Activated T-helper 17 cell treated with anti-CD3 and anti-CD28 coated beads, Interleukin-2, amount 50 U/mL, for 72 hours (primary cell): Measurements from ENCODE around the gene CHORDC1. TPM values are rescaled to one million over a fixed set of nuclear protein-coding genes. Genes with fewer than 3 reads are reported as not detected.
"Not testable (repeated sequence)": the region's sequence is repeated elsewhere in the genome, so short reads cannot be mapped to it uniquely, and the experiment has no call there.

Experiments
- ATAC-seq: fragments of 150-1000 bp; cut with Tn5 transposase; replicated peaks from 2 replicates; pipeline ENCODE4 v1.10.0; 2021; ENCODE audit warnings: mild to moderate bottlenecking, moderate library complexity
- H3K27ac Mint-ChIP-seq: one replicate; pipeline ENCODE4 v1.8.0; 2022; ENCODE audit warnings: mixed read lengths
- H3K27me3 Mint-ChIP-seq: one replicate; pipeline ENCODE4 v1.8.0; 2022; ENCODE audit warnings: mixed read lengths
- H3K36me3 Mint-ChIP-seq: one replicate; pipeline ENCODE4 v1.8.0; 2022; ENCODE audit warnings: low read depth, mild to moderate bottlenecking, mixed read lengths
- H3K4me1 Mint-ChIP-seq: one replicate; pipeline ENCODE4 v1.8.0; 2022; ENCODE audit warnings: mixed read lengths
- H3K4me3 Mint-ChIP-seq: one replicate; pipeline ENCODE4 v1.8.0; 2022; ENCODE audit warnings: mild to moderate bottlenecking, mixed read lengths
- H3K9me3 Mint-ChIP-seq: one replicate; pipeline ENCODE4 v1.8.0; 2022; ENCODE audit warnings: mixed read lengths
- total RNA-seq, 2 donors: library from RNA; stranded (reverse); gene quantifications; one replicate each; pipeline ENCODE4 v1.2.3, GENCODE V29; 2022

Gene CHORDC1
- total RNA-seq, 2 donors from 2014 or later = 42.9 to 110 TPM

DNA sequence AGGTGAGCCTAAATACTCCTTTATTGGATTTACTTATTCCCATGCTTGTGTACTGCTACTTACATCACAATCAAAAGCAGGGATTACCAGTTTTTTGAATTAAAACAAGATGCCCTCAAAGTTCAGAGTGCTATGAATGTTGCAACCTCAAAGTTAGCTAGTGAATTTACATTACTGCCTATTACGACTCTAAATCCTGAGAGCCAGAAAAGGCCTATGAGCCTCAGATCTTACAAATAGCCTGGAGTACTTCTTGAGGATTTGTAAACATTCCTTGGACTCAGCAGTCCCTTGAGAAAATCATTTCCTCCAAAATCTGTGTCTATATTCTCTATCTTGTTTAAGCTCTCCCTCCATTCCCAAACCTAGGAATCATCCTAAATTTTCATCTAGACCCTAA, 25.5 kb downstream of the CHORDC1 start:
- Mint-ChIP-seq H3K36me3 (peaks cover 68% of the 10 kb centered on the region), H3K27me3 (no peaks in the 10 kb centered on the region), H3K9me3 (no peaks in the 10 kb centered on the region), H3K4me1 (no peaks in the 10 kb centered on the region), H3K4me3 (no peak overlapping the region), H3K27ac (no peak overlapping the region)
- no peak for ATAC-seq

- Mint-ChIP-seq H3K36me3 (peaks cover 38% of the 10 kb centered on the region), H3K27me3 (no peaks in the 10 kb centered on the region), H3K9me3 (no peaks in the 10 kb centered on the region), H3K4me1 (no peaks in the 10 kb centered on the region), H3K4me3 (no peak overlapping the region), H3K27ac (no peak overlapping the region)
- no peak for ATAC-seq
Observed at GRCh38 chr11:90192869-90193582, 29.8 kb downstream of the CHORDC1 start.

- H3K4me1 Mint-ChIP-seq = no peaks in the 10 kb centered on the region
- no peaks in the 10 kb centered on the region for H3K27me3 Mint-ChIP-seq
Observed at GRCh38 chr11:90189011-90189410, 33.8 kb downstream of the CHORDC1 start.

DNA sequence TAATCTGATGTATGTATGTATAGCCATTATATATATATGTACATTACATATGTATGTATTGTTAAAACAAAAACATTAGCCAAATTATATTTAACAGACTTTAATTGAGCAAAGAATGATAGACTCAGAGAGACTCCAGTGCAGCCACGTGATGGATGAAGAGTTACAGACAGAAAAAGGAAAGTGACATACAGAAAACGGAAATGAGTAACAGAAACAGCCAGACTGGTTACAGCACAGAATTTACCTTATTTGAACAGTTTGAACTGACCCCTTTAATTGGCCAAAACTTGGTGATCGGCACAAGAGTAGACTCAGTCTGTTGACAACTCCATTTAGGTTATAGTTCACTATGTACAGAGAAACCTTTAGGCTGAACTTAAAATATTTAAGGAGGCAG, 35.0 kb downstream of the CHORDC1 start:
- Mint-ChIP-seq H3K9me3 (peaks cover 4% of the 10 kb centered on the region), H3K27ac (no peak overlapping the region), H3K27me3 (no peaks in the 10 kb centered on the region), H3K36me3 (peaks cover 9% of the 10 kb centered on the region), H3K4me1 (no peaks in the 10 kb centered on the region), H3K4me3 (no peak overlapping the region)
- no peak for ATAC-seq

More at GRCh38 chr11:90189011-90189410, 33.8 kb downstream of the CHORDC1 start:
- no peak for ATAC-seq
- H3K36me3 Mint-ChIP-seq = peaks cover 9% of the 10 kb centered on the region
- no peak overlapping the region for H3K27ac Mint-ChIP-seq
- H3K9me3 Mint-ChIP-seq = peaks cover 4% of the 10 kb centered on the region
- H3K4me3 Mint-ChIP-seq = no peak overlapping the region

DNA sequence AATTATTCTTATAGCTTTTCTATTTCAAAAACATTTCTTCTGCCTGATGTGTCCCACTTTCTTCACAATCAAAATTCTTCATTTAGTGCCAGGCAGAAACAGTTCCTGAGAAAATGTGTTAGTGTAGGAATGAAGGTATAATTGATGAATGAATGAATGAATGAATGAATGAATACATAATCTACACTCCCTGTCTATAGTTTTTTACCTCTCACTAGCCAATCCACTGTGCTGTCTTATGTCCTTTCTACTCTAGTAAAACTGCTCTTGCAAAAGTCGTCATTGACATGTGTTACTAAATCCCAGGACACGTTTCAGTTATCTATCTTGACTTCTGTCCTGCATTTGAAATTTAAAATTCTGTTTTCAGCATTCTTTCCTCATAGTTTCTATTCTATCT, 42.9 kb downstream of the CHORDC1 start:
- no peaks in the 10 kb centered on the region for H3K27me3 Mint-ChIP-seq
- no peak overlapping the region for H3K4me3 Mint-ChIP-seq

GRCh38 chr11:90178751-90179150, 44.1 kb downstream of the CHORDC1 start:
- no peak for ATAC-seq
- no peak overlapping the region for H3K4me3 Mint-ChIP-seq
- no peaks in the 10 kb centered on the region for H3K27me3 Mint-ChIP-seq
- H3K27ac Mint-ChIP-seq = no peak overlapping the region
- no peaks in the 10 kb centered on the region for H3K9me3 Mint-ChIP-seq
- H3K36me3 Mint-ChIP-seq = no peaks in the 10 kb centered on the region
- no peaks in the 10 kb centered on the region for H3K4me1 Mint-ChIP-seq

More for the DNA sequence above, 42.9 kb downstream of the CHORDC1 start:
- Mint-ChIP-seq H3K36me3 (no peaks in the 10 kb centered on the region), H3K4me1 (no peaks in the 10 kb centered on the region), H3K9me3 (no peaks in the 10 kb centered on the region), H3K27ac (no peak overlapping the region)
- no peak for ATAC-seq

- H3K27ac Mint-ChIP-seq = no peak overlapping the region
- no peaks in the 10 kb centered on the region for H3K4me1 Mint-ChIP-seq
- ATAC-seq = no peak
- no peak overlapping the region for H3K4me3 Mint-ChIP-seq
- H3K27me3 Mint-ChIP-seq = peaks cover 8% of the 10 kb centered on the region
- no peaks in the 10 kb centered on the region for H3K36me3 Mint-ChIP-seq
- H3K9me3 Mint-ChIP-seq = no peaks in the 10 kb centered on the region
Observed at GRCh38 chr11:90176069-90176468, 46.8 kb downstream of the CHORDC1 start.

GRCh38 chr11:90171359-90171758, 51.5 kb downstream of the CHORDC1 start:
- no peak overlapping the region for H3K27ac Mint-ChIP-seq
- H3K4me1 Mint-ChIP-seq = no peaks in the 10 kb centered on the region
- H3K9me3 Mint-ChIP-seq = no peaks in the 10 kb centered on the region
- H3K27me3 Mint-ChIP-seq = peaks cover 13% of the 10 kb centered on the region
- no peak overlapping the region for H3K4me3 Mint-ChIP-seq
- H3K36me3 Mint-ChIP-seq = no peaks in the 10 kb centered on the region
- no peak for ATAC-seq

GRCh38 chr11:90168571-90168970, 54.3 kb downstream of the CHORDC1 start:
- no peak overlapping the region for H3K27ac Mint-ChIP-seq
- no peak for ATAC-seq
- no peaks in the 10 kb centered on the region for H3K36me3 Mint-ChIP-seq
- H3K4me1 Mint-ChIP-seq = no peaks in the 10 kb centered on the region
- H3K4me3 Mint-ChIP-seq = no peak overlapping the region
- no peaks in the 10 kb centered on the region for H3K9me3 Mint-ChIP-seq
- H3K27me3 Mint-ChIP-seq = peaks cover 16% of the 10 kb centered on the region

GRCh38 chr11:90167704-90168103, 55.1 kb downstream of the CHORDC1 start:
- ATAC-seq, H3K36me3 Mint-ChIP-seq, H3K4me3 Mint-ChIP-seq, H3K27ac Mint-ChIP-seq, H3K4me1 Mint-ChIP-seq, H3K9me3 Mint-ChIP-seq: not testable (repeated sequence)
- H3K27me3 Mint-ChIP-seq = peaks cover 16% of the 10 kb centered on the region

GRCh38 chr11:90166982-90167573, 55.8 kb downstream of the CHORDC1 start:
- not testable (repeated sequence) for H3K4me3 Mint-ChIP-seq, H3K27ac Mint-ChIP-seq, H3K36me3 Mint-ChIP-seq, H3K9me3 Mint-ChIP-seq, H3K4me1 Mint-ChIP-seq, ATAC-seq
- peaks cover 16% of the 10 kb centered on the region for H3K27me3 Mint-ChIP-seq

Other genes starting within 250 kb of the CHORDC1 start
- gene TRIM49C, start 191.9 kb downstream of the CHORDC1 start, total RNA-seq = not detected
- not detected for gene UBTFL1, start 137.1 kb downstream of the CHORDC1 start, total RNA-seq
- gene NAALAD2, start 88.4 kb downstream of the CHORDC1 start, total RNA-seq = not detected